Effector memory CD8-positive, alpha-beta T cell (primary cell): ENCODE results near the gene KHNYN.
A peak's percentile ranks its signal among the peaks of the same experiment; 100 is the strongest.

Experiments
- ATAC-seq: fragments of 150-1000 bp; cut with Tn5 transposase; replicated peaks from 2 replicates; pipeline ENCODE4 v1.10.0; 2021; ENCODE audit warnings: mild to moderate bottlenecking, moderate library complexity
- DNase-seq, 3 experiments: peaks; one replicate each; pipeline ENCODE4 v3.0.0; 2021
- H3K27ac Mint-ChIP-seq, 2 donors: one replicate each; pipeline ENCODE4 v1.8.0; 2022; ENCODE audit warnings: mild to moderate bottlenecking in 2 of 2, mixed read lengths in 2 of 2, moderate library complexity in 2 of 2
- H3K27me3 Mint-ChIP-seq, 2 donors: one replicate each; pipeline ENCODE4 v1.8.0; 2022; ENCODE audit warnings: mixed read lengths in 2 of 2
- H3K36me3 Mint-ChIP-seq: one replicate; pipeline ENCODE4 v1.8.0; 2022; ENCODE audit warnings: mild to moderate bottlenecking, moderate library complexity, mixed read lengths; ENCODE audit not compliant: insufficient read depth
- H3K4me1 Mint-ChIP-seq, 2 donors: one replicate each; pipeline ENCODE4 v1.8.0; 2022; ENCODE audit warnings: low read depth in 2 of 2, mixed read lengths in 2 of 2
- H3K4me3 Mint-ChIP-seq, 2 donors: one replicate each; pipeline ENCODE4 v1.8.0; 2022; ENCODE audit warnings: mild to moderate bottlenecking in 2 of 2, mixed read lengths in 2 of 2, moderate library complexity in 2 of 2
- H3K9me3 Mint-ChIP-seq, 2 donors: one replicate each; pipeline ENCODE4 v1.8.0; 2022; ENCODE audit warnings: mixed read lengths in 2 of 2

Gene KHNYN

DNA sequence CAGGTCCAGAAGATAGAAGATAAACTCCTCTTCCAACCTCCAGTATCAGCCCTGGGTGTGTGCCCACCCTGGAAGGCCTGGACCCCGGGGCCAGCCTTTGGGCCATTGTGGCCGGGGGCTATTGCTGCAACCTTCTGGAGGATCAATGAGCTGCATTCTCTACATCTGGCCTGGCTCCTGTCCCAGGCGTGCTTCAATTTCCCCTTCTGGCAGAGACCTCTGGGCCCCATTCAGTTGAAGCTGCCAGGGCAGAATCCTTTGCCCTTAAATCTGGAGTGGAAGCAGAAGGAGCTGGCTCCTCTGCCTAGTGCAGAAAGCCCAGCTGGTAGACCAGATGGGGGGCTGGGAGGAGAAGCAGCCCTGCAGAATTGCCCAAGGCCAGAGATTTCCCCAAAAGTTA is 21.0 kb upstream of the KHNYN start:
- H3K4me1 Mint-ChIP-seq = no peaks in the 10 kb centered on the region
- H3K9me3 Mint-ChIP-seq = no peaks in the 10 kb centered on the region
- no peak overlapping the region for H3K4me3 Mint-ChIP-seq
- DNase-seq (no peak), ATAC-seq (no peak)
- H3K27ac Mint-ChIP-seq = no peak overlapping the region
- no peaks in the 10 kb centered on the region for H3K36me3 Mint-ChIP-seq
- H3K27me3 Mint-ChIP-seq = peaks cover 19 to 53% of the 10 kb centered on the region in 2 donors

DNA sequence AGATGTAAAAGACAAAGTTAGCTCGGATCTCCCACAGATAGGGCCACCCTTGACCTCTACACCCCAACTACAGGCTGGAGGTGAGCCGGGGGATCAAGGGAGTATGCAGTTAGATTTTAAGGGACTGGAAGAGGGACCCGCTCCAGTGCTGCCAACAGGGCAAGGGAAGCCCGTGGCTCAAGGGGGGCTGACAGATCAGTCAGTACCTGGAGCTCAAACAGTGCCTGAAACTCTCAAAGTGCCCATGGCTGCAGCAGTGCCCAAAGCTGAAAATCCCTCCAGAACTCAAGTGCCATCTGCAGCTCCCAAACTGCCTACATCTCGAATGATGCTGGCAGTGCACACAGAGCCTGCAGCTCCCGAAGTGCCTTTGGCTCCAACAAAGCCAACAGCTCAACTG is 20.6 kb upstream of the KHNYN start:
- ATAC-seq (no peak), DNase-seq (no peak)
- no peaks in the 10 kb centered on the region for H3K36me3 Mint-ChIP-seq
- H3K4me1 Mint-ChIP-seq = no peaks in the 10 kb centered on the region
- H3K4me3 Mint-ChIP-seq = no peak overlapping the region
- H3K9me3 Mint-ChIP-seq = no peaks in the 10 kb centered on the region
- no peak overlapping the region for H3K27ac Mint-ChIP-seq
- H3K27me3 Mint-ChIP-seq = peaks cover 15 to 49% of the 10 kb centered on the region in 2 donors

DNA sequence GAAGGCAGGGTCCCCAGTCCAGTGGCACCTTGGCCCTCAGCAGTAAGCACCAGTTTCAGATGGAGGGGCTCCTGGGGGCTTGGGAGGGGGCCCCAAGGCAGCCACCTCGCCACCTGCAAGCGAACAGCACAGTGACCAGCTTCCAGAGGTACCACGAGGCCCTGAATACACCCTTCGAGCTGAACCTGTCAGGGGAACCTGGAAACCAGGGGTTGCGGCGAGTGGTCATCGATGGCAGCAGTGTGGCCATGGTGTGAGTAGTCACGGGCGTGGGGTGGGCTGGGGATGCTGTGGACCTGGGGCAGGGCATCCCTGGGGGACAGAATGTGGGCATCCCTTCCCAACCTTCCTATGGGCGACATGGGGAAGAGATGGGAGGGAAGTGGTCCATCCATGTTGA is 19.8 kb upstream of the KHNYN start:
- H3K36me3 Mint-ChIP-seq = no peaks in the 10 kb centered on the region
- DNase-seq = no peak
- no peaks in the 10 kb centered on the region for H3K4me1 Mint-ChIP-seq
- no peak for ATAC-seq
- H3K27ac Mint-ChIP-seq = no peak overlapping the region
- H3K4me3 Mint-ChIP-seq = no peak overlapping the region
- no peaks in the 10 kb centered on the region for H3K9me3 Mint-ChIP-seq
- H3K27me3 Mint-ChIP-seq = peaks cover 8 to 47% of the 10 kb centered on the region in 2 donors

DNA sequence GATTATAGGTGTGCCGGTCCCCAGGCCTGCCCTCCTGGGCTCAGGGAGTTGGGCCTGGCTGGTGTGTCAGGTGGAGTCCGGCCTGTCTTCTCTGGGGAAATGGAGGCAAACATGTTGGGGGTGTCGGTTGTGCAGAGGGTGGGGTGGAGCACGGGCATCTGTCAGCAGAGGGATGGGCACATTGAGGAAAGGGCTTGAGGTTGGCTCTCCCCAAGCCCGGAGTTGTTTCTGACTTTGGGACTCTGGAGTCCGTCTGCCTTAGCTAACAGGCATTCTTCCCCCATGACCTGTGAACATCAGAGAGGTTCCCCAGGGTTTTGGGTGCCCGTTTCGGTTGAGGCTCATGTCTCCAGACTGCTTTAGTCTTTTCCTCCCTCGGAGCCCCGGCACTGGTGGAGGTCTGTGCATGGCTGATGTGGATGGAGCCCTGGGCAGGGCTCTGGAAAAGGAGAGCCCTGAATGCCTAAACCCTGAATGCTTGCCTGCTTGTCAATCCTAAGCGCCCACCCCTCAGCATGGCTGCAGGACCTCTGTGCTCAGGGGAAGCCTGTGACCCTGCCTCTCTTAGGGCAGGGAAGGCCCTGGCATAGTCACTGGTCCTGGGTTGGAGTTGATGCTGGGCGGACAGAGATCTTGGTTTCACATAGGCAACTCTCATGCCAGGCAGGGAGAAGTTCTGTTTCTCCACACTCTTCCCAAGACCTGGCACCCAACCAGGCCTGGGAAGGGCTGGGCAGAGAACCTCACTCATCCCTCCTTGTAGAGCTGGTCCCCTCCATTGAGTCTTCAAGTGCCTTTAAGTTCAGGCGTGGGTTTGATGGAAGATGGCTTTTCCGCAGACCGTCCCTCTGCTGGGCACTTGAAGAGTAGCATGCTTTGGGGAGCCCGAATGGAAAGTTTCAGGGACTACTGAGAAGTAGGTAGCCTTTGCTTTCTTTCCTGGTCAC is 18.0 kb upstream of the KHNYN start:
- peak overlapping the region in 1 of 2 donors; percentile 42 for H3K27ac Mint-ChIP-seq
- peak in 1 of 3 experiments; percentile 16 for DNase-seq
- H3K4me3 Mint-ChIP-seq = no peak overlapping the region

DNA sequence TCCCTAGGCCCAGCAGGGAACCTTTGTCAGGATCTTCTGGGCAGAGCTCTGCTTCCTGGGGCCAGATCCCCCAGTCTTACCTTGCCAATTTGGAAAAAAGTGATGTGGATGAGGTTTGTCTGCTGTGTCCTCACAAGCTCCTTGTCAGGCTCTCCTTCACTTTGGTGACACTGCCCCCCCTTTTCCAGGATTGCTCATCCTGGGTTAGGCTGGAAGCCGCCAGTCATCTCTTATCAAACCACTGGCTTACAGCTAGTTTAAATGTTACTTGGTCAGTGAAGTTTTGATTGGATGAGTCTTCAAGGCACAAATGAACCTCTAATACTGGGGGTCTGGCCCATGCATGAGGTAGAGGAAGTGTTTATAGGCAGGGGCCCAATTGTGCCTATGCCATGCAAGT is 15.7 kb upstream of the KHNYN start:
- DNase-seq = no peak
- H3K27ac Mint-ChIP-seq = no peak overlapping the region
- H3K4me1 Mint-ChIP-seq = no peaks in the 10 kb centered on the region
- H3K36me3 Mint-ChIP-seq = no peaks in the 10 kb centered on the region
- H3K27me3 Mint-ChIP-seq = peaks cover 16 to 44% of the 10 kb centered on the region in 2 donors
- H3K9me3 Mint-ChIP-seq = no peaks in the 10 kb centered on the region
- no peak overlapping the region for H3K4me3 Mint-ChIP-seq
- no peak for ATAC-seq

More for the DNA sequence above, 18.0 kb upstream of the KHNYN start:
- Mint-ChIP-seq H3K4me1 (no peaks in the 10 kb centered on the region), H3K27me3 (peaks cover 9 to 43% of the 10 kb centered on the region in 2 donors), H3K9me3 (no peaks in the 10 kb centered on the region), H3K36me3 (no peaks in the 10 kb centered on the region)
- ATAC-seq = peak; percentile 56

DNA sequence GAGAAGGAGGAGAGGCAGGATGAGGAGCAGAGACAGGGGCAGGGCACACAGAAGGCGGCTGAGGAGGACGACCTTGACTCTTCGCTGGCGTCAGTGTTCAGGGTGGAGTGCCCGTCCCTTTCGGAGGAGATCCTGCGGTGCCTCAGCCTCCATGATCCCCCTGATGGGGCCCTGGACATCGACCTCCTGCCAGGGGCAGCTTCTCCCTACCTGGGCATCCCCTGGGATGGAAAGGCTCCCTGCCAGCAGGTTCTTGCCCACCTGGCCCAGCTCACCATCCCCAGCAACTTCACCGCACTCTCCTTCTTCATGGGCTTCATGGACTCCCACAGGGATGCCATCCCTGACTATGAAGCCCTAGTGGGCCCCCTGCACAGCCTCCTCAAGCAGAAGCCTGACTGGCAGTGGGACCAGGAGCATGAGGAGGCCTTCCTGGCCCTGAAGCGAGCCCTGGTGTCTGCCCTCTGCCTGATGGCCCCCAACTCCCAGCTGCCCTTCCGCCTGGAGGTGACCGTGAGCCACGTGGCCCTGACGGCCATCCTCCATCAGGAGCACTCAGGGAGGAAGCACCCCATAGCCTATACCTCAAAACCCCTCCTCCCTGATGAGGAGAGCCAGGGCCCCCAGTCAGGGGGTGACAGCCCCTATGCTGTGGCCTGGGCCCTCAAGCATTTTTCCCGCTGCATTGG is 14.9 kb upstream of the KHNYN start:
- no peak for ATAC-seq
- H3K27ac Mint-ChIP-seq = no peak overlapping the region
- H3K27me3 Mint-ChIP-seq = peaks cover 21 to 51% of the 10 kb centered on the region in 2 donors

DNA sequence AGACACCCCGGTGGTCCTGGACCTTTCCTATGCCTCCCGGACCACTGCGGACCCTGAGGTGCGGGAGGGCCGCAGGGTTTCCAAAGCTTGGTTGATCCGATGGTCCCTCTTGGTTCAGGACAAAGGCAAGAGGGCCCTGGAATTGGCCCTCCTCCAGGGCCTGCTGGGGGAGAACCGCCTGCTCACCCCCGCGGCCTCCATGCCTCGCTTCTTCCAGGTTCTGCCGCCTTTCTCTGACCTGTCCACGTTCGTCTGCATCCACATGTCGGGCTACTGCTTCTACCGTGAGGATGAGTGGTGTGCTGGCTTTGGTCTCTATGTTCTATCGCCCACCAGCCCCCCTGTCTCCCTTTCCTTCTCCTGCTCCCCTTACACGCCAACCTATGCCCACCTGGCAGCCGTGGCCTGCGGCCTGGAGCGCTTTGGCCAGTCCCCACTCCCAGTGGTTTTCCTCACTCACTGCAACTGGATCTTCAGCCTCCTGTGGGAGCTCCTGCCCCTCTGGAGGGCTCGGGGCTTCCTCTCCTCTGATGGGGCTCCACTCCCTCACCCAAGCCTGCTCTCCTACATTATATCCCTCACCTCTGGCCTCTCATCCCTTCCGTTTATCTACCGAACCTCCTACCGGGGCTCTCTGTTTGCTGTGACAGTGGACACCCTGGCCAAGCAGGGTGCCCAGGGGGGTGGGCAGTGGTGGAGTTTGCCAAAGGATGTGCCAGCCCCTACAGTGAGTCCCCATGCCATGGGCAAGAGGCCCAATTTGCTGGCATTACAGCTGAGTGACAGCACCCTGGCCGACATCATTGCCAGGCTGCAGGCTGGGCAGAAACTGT is 14.1 kb upstream of the KHNYN start:
- DNase-seq (no peak), ATAC-seq (no peak)
- Mint-ChIP-seq H3K4me3 (no peak overlapping the region), H3K27ac (no peak overlapping the region), H3K9me3 (no peaks in the 10 kb centered on the region), H3K4me1 (no peaks in the 10 kb centered on the region), H3K27me3 (peaks cover 21 to 51% of the 10 kb centered on the region in 2 donors), H3K36me3 (no peaks in the 10 kb centered on the region)

More for the DNA sequence above, 14.9 kb upstream of the KHNYN start:
- Mint-ChIP-seq H3K36me3 (no peaks in the 10 kb centered on the region), H3K4me3 (no peak overlapping the region), H3K9me3 (no peaks in the 10 kb centered on the region), H3K4me1 (no peaks in the 10 kb centered on the region)
- no peak for DNase-seq

DNA sequence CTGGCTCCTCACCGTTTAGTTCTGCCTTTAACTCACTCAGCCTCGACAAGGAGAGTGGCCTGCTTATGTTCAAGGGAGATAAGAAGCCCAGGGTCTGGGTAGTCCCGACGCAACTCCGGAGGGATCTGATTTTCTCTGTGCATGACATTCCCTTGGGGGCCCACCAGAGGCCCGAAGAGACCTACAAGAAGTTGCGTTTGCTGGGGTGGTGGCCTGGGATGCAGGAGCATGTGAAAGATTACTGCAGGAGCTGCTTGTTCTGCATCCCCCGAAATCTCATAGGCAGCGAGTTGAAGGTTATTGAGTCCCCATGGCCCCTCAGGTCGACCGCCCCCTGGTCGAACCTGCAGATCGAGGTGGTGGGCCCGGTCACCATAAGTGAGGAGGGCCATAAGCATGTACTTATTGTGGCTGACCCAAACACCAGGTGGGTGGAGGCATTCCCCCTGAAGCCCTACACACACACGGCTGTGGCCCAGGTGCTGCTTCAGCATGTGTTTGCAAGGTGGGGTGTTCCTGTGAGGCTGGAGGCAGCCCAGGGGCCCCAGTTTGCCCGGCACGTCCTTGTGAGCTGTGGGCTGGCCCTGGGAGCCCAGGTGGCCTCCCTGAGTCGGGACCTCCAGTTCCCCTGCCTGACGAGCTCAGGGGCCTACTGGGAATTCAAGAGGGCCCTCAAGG is 13.4 kb upstream of the KHNYN start:
- DNase-seq (no peak), ATAC-seq (no peak)
- Mint-ChIP-seq H3K36me3 (no peaks in the 10 kb centered on the region), H3K9me3 (no peaks in the 10 kb centered on the region), H3K27me3 (peaks cover 21 to 51% of the 10 kb centered on the region in 2 donors), H3K4me1 (no peaks in the 10 kb centered on the region), H3K27ac (no peak overlapping the region), H3K4me3 (no peak overlapping the region)

DNA sequence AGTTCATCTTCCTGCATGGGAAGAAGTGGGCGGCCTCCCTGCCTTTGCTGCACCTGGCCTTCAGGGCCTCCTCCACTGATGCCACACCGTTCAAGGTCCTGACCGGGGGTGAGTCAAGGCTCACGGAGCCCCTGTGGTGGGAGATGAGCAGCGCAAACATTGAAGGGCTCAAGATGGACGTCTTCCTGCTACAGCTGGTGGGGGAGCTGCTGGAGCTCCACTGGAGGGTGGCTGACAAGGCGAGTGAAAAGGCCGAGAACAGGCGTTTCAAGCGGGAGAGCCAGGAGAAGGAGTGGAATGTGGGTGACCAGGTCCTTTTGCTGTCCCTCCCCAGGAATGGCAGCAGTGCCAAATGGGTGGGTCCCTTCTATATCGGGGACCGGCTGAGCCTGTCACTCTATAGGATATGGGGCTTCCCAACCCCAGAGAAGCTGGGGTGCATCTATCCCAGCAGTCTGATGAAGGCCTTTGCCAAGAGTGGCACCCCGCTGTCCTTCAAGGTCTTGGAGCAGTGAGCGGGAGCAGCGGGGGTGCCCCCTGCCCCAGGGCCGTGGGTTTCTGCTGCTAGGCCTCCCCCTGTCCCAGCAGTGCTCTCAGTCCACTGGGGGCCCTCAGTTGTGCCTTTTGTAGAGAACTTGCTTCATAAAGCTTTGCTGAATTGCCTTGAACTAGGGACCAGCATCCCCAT is 12.7 kb upstream of the KHNYN start:
- ATAC-seq = no peak
- H3K9me3 Mint-ChIP-seq = no peaks in the 10 kb centered on the region
- H3K4me1 Mint-ChIP-seq = no peaks in the 10 kb centered on the region
- H3K36me3 Mint-ChIP-seq = no peaks in the 10 kb centered on the region
- H3K27ac Mint-ChIP-seq = no peak overlapping the region
- H3K4me3 Mint-ChIP-seq = no peak overlapping the region
- H3K27me3 Mint-ChIP-seq = peaks cover 21 to 50% of the 10 kb centered on the region in 2 donors
- DNase-seq = no peak

DNA sequence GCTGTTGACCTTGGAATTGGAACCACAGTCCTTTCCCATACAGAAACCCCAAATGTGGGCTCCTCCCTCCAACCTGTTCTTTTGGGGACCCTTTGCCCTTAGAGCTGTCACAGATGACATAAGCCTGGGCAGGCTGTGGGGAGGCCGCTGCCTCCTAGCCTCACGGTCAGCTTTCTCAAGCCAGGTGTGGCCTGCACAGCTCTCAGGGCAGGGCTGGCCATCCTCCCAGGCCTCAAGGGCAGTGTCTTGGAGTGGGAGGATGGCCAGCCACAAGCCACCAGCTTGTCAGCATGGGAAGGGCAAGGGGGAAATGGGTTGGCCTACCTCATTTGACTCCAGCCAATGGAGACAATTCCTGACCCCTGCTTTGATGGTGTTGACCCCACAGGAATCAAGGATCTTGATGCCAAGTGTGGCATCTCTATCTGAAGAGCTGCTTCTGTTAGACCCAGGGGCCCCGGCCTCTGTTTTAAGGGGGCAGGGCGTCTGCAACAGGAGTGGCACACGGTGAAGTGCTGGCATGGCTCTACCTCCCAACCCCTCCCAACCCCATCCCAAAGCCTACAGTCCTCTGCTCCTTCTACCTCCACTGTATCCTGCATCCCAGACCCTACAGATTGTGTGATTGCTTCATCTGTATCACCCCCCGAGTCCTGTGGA is 11.8 kb upstream of the KHNYN start:
- DNase-seq (no peak), ATAC-seq (no peak)
- Mint-ChIP-seq H3K36me3 (no peaks in the 10 kb centered on the region), H3K27me3 (peaks cover 21 to 41% of the 10 kb centered on the region in 2 donors), H3K9me3 (no peaks in the 10 kb centered on the region), H3K4me1 (no peaks in the 10 kb centered on the region), H3K27ac (no peak overlapping the region), H3K4me3 (no peak overlapping the region)

DNA sequence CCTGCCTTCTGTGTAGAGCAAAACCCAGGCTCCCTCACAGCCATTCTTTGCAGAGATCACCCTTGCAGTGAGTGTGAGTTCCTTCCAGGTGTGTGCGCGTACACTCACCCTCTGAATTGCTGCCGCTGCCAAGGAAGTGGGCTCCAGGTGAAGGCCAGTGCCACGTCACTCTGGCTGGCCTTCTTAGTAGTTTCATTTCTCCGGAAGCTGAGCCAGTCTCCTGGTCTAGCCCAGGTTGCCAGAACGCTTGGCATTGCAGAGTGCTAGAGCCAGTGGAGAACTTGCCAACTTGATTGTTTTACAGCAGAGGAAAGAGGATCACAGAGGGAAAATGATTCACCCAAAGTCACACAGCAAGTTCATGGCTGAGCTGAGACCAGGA is 11.3 kb upstream of the KHNYN start:
- no peak overlapping the region for H3K27ac Mint-ChIP-seq

DNA sequence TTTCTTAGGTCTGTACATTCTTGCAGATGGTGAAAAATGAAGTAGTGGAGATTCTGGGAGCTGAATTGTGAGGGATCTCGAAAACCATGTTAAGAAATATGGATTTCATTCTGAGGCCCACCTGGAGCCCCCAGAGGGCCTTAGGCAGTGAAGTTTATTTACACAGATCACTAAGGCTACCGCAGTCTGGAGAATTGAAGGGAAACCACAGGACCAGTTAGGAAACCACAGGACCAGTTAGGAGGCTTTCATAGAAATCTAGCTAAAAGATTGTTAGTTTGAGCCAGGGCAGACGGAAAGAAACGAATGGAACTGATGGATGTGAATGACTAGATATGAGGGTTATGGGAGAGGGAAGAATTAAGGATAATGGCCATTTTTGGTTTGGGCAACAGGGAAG is 7.5 kb upstream of the KHNYN start:
- Mint-ChIP-seq H3K36me3 (no peaks in the 10 kb centered on the region), H3K9me3 (no peaks in the 10 kb centered on the region), H3K27me3 (peaks cover 8 to 15% of the 10 kb centered on the region in 2 donors), H3K4me3 (no peak overlapping the region), H3K27ac (no peak overlapping the region), H3K4me1 (peaks cover 4 to 8% of the 10 kb centered on the region in 2 donors)
- DNase-seq (no peak), ATAC-seq (peak; percentile 69)

More for the DNA sequence above, 11.3 kb upstream of the KHNYN start:
- H3K27me3 Mint-ChIP-seq = peaks cover 21 to 40% of the 10 kb centered on the region in 2 donors
- ATAC-seq (no peak), DNase-seq (no peak)
- H3K9me3 Mint-ChIP-seq = no peaks in the 10 kb centered on the region
- no peaks in the 10 kb centered on the region for H3K4me1 Mint-ChIP-seq
- no peaks in the 10 kb centered on the region for H3K36me3 Mint-ChIP-seq
- H3K4me3 Mint-ChIP-seq = no peak overlapping the region
